Muscle layer of duodenum (tissue), 2 donors: ENCODE data around the gene CCL2.

ENCODE experiments used
- H3K27ac ChIP-seq: one replicate; pipeline ENCODE4 v1.7.0; 2013; ENCODE audit warnings: mild to moderate bottlenecking, low read length
- H3K27me3 ChIP-seq: one replicate; pipeline ENCODE4 v1.7.0; 2013; ENCODE audit warnings: low read depth, mild to moderate bottlenecking, control low read depth, low read length
- H3K36me3 ChIP-seq, 2 donors: one replicate each; pipeline ENCODE4 v1.7.0; 2013; ENCODE audit warnings: low read length in 2 of 2, control low read depth in 1 of 2, mild to moderate bottlenecking in 1 of 2; ENCODE audit not compliant: insufficient read depth in 2 of 2, control insufficient read depth in 1 of 2
- H3K4me1 ChIP-seq, 2 donors: one replicate each; pipeline ENCODE4 v1.7.0; 2013; ENCODE audit warnings: low read length in 2 of 2, mild to moderate bottlenecking in 2 of 2, control low read depth in 1 of 2, moderate library complexity in 1 of 2; ENCODE audit not compliant: insufficient read depth in 2 of 2, control insufficient read depth in 1 of 2
- H3K4me3 ChIP-seq, 2 donors: one replicate each; pipeline ENCODE4 v1.7.0; 2013; ENCODE audit warnings: low read length in 2 of 2, low read depth in 1 of 2, mild to moderate bottlenecking in 1 of 2
- H3K9me3 ChIP-seq, 2 donors: one replicate each; pipeline ENCODE4 v1.7.0; 2013; ENCODE audit warnings: low read length in 2 of 2, control low read depth in 1 of 2, mild to moderate bottlenecking in 1 of 2; ENCODE audit not compliant: control insufficient read depth in 1 of 2
- donor health status: healthy.

The CCL2 gene

DNA sequence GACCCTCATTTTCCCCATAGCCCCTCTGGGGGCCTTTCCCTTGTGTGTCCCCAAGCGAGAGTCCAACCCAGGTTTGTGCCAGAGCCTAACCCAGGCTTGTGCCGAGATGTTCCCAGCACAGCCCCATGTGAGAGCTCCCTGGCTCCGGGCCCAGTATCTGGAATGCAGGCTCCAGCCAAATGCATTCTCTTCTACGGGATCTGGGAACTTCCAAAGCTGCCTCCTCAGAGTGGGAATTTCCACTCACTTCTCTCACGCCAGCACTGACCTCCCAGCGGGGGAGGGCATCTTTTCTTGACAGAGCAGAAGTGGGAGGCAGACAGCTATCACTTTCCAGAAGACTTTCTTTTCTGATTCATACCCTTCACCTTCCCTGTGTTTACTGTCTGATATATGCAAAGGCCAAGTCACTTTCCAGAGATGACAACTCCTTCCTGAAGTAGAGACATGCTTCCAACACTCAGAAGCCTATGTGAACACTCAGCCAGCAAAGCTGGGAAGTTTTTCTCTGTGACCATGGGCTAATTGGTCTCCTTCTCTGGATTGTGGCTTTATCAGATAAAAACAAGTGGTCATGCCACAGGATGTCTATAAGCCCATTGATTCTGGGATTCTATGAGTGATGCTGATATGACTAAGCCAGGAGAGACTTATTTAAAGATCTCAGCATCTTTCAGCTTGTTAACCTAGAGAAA lies 2.5 kb upstream of the CCL2 start:
- no peaks in the 10 kb centered on the region for H3K9me3 ChIP-seq
- H3K27ac ChIP-seq = peak overlapping the region; percentile 95
- H3K27me3 ChIP-seq = no peaks in the 10 kb centered on the region
- H3K4me1 ChIP-seq = peaks cover 48 to 58% of the 10 kb centered on the region in 2 donors
- no peak overlapping the region for H3K4me3 ChIP-seq
- H3K36me3 ChIP-seq = no peaks in the 10 kb centered on the region

DNA sequence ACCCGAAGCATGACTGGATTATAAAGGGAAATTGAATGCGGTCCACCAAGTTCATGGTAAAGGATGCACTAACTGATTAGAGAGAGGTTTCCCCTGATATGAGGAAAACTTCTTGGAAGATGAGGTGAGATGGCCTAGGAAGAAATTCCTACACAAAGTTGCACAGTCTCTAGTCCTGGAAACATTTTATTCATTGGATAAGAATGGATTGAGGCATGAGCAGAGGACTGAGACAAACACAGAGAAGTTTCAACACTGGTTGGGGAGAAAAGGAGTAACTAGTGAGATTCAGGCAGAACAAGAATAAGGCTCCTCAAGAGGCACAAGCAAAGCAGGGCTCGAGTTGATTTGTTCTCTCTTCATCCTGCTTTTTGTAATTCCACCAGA lies 2.0 kb upstream of the CCL2 start:
- no peaks in the 10 kb centered on the region for H3K27me3 ChIP-seq
- H3K4me1 ChIP-seq = peaks cover 46 to 53% of the 10 kb centered on the region in 2 donors
- peak overlapping the region in 1 of 2 donors; percentile 48 for H3K4me3 ChIP-seq
- no peaks in the 10 kb centered on the region for H3K9me3 ChIP-seq
- peak overlapping the region; percentile 95 for H3K27ac ChIP-seq
- no peaks in the 10 kb centered on the region for H3K36me3 ChIP-seq

DNA sequence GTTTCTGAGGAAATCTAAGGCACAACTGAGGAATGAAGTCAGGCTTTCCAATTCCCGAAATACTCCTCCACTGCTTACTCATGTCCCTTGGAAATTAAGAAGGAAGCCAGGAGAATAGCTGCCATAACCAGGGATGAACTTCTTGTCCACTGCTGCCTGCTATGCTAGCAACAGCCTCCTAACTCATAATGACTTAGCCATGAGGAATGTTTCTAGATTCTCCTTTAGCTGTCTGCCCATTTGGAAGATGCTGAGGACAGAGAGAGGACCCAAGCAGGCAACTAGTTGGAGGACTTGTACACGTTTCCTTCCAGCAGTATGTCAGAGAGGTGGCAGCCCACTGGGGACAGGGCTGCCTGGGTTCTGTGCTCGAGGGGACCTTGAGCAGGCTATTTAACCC lies 939 bp upstream of the CCL2 start:
- Histone ChIP-seq H3K9me3 (no peaks in the 10 kb centered on the region), H3K27ac (peak overlapping the region; percentile 95), H3K27me3 (no peaks in the 10 kb centered on the region), H3K4me1 (peaks cover 39 to 43% of the 10 kb centered on the region in 2 donors), H3K4me3 (peak overlapping the region; percentile 48 to 60), H3K36me3 (no peaks in the 10 kb centered on the region)

DNA sequence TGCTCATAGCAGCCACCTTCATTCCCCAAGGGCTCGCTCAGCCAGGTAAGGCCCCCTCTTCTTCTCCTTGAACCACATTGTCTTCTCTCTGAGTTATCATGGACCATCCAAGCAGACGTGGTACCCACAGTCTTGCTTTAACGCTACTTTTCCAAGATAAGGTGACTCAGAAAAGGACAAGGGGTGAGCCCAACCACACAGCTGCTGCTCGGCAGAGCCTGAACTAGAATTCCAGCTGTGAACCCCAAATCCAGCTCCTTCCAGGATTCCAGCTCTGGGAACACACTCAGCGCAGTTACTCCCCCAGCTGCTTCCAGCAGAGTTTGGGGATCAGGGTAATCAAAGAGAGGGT lies 272 bp downstream of the CCL2 start:
- H3K9me3 ChIP-seq = no peaks in the 10 kb centered on the region
- H3K4me1 ChIP-seq = peaks cover 31 to 38% of the 10 kb centered on the region in 2 donors
- H3K27ac ChIP-seq = peak overlapping the region; percentile 95
- H3K4me3 ChIP-seq = peak overlapping the region; percentile 48 to 60
- no peaks in the 10 kb centered on the region for H3K36me3 ChIP-seq
- H3K27me3 ChIP-seq = no peaks in the 10 kb centered on the region

DNA sequence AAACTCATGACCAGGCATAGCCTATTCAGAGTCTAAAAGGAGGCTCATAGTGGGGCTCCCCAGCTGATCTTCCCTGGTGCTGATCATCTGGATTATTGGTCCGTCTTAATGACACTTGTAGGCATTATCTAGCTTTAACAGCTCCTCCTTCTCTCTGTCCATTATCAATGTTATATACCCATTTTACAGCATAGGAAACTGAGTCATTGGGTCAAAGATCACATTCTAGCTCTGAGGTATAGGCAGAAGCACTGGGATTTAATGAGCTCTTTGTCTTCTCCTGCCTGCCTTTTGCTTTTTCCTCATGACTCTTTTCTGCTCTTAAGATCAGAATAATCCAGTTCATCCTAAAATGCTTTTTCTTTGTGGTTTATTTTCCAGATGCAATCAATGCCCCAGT lies 756 bp downstream of the CCL2 start:
- H3K4me3 ChIP-seq = peak overlapping the region; percentile 48 to 60
- no peaks in the 10 kb centered on the region for H3K27me3 ChIP-seq
- peaks cover 26 to 33% of the 10 kb centered on the region in 2 donors for H3K4me1 ChIP-seq
- no peaks in the 10 kb centered on the region for H3K9me3 ChIP-seq
- no peaks in the 10 kb centered on the region for H3K36me3 ChIP-seq
- H3K27ac ChIP-seq = peak overlapping the region; percentile 95

DNA sequence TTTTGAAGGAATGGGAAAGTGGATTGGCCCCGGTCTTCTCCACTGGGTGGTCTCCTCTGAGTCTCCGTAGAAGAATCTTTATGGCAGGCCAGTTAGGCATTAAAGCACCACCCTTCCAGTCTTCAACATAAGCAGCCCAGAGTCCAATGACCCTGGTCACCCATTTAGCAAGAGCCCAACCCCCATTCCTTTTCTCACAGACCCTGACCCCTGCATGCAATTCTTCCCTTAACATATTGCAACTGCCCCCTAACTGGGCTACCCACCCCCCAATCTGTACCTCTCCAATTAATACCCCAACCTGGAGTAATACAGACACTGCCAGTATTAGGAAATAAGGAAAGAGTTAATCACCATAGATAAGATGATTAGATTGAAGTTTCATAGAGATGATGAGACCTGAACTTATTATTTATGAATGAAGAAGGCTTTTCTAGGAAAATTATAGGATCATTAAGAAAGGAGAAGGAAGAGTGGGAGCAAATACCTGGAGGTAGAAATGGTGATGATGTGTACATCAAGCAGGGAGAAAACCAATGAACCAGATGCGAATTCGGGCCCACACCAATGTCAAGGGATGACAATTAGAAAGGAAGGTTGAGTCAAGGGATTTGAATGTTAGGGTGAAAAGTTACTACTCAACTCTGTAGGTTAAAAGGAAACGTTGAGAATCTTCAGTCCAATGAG lies 2.4 kb downstream of the CCL2 start:
- no peaks in the 10 kb centered on the region for H3K27me3 ChIP-seq
- H3K36me3 ChIP-seq = no peaks in the 10 kb centered on the region
- H3K4me1 ChIP-seq = peaks cover 11 to 22% of the 10 kb centered on the region in 2 donors
- no peaks in the 10 kb centered on the region for H3K9me3 ChIP-seq
- H3K27ac ChIP-seq = no peak overlapping the region
- H3K4me3 ChIP-seq = peak overlapping the region in 1 of 2 donors; percentile 7

DNA sequence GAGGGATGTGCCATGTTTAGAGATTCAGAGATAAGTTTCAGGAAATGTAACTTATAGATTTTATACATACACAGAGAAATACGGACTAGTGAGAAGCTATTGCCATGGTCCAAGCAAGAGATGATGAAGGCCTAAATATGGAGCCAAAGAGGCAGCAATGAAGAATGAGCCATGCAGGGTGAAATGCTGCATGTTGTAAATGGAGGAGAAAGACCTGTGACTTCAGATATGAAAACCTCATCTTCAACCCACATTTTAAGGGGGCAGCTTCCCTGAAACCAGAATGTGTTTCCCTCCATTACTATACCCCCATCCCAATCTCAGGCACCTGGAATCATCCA lies 2.9 kb downstream of the CCL2 start:
- no peaks in the 10 kb centered on the region for H3K36me3 ChIP-seq
- H3K27me3 ChIP-seq = no peaks in the 10 kb centered on the region
- peaks cover 11 to 18% of the 10 kb centered on the region in 2 donors for H3K4me1 ChIP-seq
- H3K27ac ChIP-seq = no peak overlapping the region
- H3K4me3 ChIP-seq = no peak overlapping the region
- no peaks in the 10 kb centered on the region for H3K9me3 ChIP-seq

DNA sequence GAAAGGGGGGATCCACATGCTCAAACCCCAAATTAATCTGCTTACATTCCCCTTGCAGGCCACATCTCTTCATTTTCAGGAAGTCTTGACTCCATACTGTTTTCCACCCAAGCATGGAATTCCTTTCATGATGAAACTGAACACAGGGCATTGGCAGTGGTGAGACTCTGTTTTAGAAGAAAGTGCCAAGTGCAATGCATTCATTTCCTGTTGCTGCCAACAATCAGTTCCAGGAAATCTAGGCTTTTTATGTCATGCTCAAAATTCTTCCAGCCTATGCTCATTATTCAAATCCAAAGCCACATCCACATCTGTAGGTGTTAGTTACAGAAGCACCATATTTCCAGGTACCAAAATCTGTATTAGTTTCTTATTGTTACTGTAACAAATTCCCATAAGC lies 4.1 kb downstream of the CCL2 start:
- peaks cover 8 to 10% of the 10 kb centered on the region in 2 donors for H3K4me1 ChIP-seq
- H3K27me3 ChIP-seq = no peaks in the 10 kb centered on the region
- no peaks in the 10 kb centered on the region for H3K36me3 ChIP-seq
- no peak overlapping the region for H3K27ac ChIP-seq
- no peak overlapping the region for H3K4me3 ChIP-seq
- H3K9me3 ChIP-seq = no peaks in the 10 kb centered on the region

DNA sequence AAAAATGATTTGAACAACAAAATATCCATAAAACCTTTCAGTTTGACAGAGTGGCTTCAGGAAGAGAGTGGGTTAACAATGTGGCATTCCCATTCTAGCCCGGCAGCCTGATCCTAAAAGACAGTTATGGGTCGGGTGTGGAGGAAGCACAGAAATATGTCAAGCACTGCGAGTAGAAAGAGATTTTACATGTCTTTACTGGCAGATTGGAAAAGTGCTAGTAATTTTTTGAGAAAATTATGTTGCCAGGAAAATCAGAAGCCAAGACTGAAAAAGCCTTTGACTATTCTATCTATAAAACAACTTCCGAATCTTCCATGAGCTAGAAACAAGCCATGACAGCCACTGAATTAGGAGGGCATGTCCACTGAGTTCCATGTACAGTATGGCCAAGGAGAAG lies 5.8 kb downstream of the CCL2 start:
- H3K27me3 ChIP-seq = no peaks in the 10 kb centered on the region
- H3K9me3 ChIP-seq = no peaks in the 10 kb centered on the region
- no peak overlapping the region for H3K27ac ChIP-seq
- H3K36me3 ChIP-seq = no peaks in the 10 kb centered on the region
- H3K4me3 ChIP-seq = no peak overlapping the region
- no peaks in the 10 kb centered on the region for H3K4me1 ChIP-seq

DNA sequence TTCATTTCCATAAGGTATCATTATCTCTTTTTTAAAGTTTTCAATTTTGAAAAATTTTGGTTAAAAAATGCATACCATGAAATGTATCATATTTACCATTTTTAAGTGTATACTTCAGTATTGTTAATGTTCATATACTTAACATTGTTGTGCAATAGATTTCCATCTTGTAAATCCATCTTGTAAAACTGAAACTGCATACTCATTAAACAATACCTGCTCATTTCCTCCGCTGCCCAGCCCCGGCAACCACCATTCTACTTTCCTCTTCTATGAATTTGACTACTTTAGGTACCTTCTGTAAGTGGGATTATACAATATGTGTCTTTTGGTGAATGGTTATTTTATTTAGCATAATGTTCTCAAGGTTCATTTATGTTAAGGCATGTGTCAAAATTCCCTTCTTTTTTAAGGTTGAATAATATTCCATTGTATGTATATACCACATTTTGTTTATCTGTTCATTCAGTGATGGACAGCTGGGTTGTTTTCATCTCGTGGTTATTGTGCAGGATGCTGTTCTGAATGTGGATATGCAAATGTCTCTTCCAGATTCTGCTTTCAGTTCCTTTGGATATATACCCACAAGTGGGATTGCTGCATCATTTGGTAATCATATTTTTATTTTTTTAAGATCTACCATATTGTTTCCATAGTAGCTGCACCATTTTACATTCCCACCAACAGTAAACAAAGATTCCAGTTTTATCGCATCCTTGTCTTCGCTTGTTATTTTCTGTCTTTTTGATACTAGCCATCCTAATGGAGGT lies 6.7 kb downstream of the CCL2 start:
- no peak overlapping the region for H3K4me3 ChIP-seq
- no peaks in the 10 kb centered on the region for H3K27me3 ChIP-seq
- no peaks in the 10 kb centered on the region for H3K4me1 ChIP-seq
- H3K36me3 ChIP-seq = no peaks in the 10 kb centered on the region
- no peaks in the 10 kb centered on the region for H3K9me3 ChIP-seq
- H3K27ac ChIP-seq = no peak overlapping the region

DNA sequence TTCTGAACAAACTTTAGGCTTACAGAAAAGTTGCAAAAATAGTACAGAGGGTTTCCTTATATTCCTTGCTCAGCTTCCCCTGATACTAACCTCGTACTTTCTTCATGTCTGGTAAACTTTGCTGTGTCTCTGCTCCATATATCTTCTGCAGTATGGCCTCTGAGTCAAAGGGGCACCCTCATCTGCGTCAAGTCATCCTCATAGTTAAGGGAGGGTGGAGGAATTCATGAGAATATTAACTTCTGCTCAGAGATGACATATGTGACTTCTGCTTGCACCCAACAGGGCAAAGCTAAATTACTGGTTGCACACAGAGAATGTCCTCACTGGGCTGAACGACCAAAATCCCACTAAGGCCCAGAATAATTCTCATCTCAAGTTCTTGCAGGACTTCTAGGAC lies 10.6 kb downstream of the CCL2 start:
- H3K36me3 ChIP-seq = no peaks in the 10 kb centered on the region
- no peaks in the 10 kb centered on the region for H3K9me3 ChIP-seq
- no peak overlapping the region for H3K4me3 ChIP-seq
- H3K4me1 ChIP-seq = no peaks in the 10 kb centered on the region
- no peaks in the 10 kb centered on the region for H3K27me3 ChIP-seq
- no peak overlapping the region for H3K27ac ChIP-seq
